GM08714 (cell line): ENCODE results near the gene FGF19.

Source experiments
- H3K4me3 ChIP-seq: fragments of 200-500 bp; sonication (Bioruptor generic); 2 replicates; pipeline ENCODE4 v1.5.1; 2014; ENCODE audit warnings: mild to moderate bottlenecking, low read length, inconsistent platforms
- ZNF274 ChIP-seq: IDR thresholded peaks from 2 replicates; pipeline ENCODE4 v1.6.1; 2012; ENCODE audit warnings: mild to moderate bottlenecking, low read depth, low read length

Gene FGF19

DNA sequence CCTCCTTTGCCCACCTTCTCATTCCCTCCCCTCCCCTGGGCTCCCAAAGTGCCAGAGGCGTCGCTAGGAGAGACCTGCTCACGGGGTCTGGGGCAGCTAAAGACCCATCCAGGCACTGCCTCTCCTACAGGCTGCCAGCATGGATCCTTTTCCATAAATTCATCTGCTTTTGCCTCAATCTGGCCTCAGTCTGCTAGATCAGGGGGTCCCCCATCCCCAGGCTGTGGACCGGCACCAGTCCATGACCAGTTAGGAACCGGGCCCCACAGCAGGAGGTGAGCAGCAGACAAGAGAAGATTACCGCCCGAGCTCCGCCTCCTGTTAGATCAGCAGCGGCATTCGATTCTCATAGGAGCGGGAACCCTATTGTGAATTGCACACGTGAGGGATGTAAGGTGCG is 41.0 kb downstream of the FGF19 start:
- no peak for TF ChIP-seq ZNF274
- H3K4me3 ChIP-seq, result no peak overlapping the region

GRCh38 chr11:69662021-69662698 is 41.7 kb downstream of the FGF19 start:
- no peak overlapping the region for H3K4me3 ChIP-seq
- no peak for TF ChIP-seq ZNF274

DNA sequence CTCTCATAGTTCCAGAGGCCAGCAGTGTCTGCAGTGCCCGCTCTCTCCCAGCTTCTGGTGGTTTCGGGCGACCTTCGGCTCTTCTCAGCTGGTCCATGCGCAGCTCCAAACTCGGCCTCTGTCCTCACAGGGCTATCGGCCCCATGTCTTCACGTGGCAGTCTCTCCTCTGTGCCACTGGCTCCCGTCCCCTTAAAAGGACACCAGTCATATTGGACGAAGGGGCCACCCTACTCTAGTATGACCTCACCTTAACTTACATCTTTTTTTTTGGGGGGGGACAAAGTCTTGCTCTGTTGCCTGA is 42.5 kb downstream of the FGF19 start:
- no peak for TF ChIP-seq ZNF274
- H3K4me3 ChIP-seq, result no peak overlapping the region

DNA sequence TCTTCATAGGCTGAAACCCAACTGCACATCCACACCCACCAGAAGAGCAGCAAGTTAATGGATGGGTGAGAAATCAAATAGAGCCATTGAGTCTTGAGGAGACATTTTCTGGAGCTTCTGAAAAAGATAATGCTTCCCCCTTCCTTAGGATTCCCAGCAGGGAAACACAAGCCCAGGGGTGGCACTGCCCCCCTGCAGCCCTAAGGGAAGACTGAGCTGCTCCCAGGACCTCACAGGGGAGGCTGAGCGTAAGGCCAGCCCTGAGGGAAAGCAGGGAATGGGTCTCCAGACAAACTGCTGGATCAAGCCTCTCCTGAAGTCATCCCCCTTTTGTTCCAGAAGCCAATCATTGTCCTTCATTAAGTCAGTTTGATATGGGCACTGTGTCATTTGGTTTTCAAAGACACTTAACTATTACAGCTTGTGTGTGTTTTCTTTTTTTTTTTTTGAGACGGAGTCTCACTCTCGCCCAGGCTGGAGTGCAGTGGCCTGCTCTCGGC is 43.8 kb downstream of the FGF19 start:
- no peak for TF ChIP-seq ZNF274
- H3K4me3 ChIP-seq, result no peak overlapping the region

DNA sequence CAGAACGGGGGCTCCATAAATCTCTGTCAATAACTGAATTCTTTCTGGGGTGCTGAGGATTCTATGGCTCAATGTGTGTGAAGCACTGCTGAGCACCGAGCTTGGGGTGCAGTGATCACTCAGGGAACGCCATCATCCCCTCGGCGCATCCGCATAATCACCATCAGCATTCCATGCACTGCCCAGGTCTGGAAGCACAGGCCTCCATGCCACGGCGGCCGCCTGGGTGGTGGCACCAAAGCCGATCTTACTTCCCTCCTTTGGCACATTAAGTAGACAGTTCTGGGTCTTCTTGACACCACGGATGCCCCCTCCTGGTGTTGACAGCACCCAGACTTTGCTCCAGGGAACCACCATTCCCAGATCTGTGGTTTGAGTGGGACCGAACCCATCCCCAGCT is 44.2 kb downstream of the FGF19 start:
- H3K4me3 ChIP-seq, result no peak overlapping the region
- no peak for TF ChIP-seq ZNF274

DNA sequence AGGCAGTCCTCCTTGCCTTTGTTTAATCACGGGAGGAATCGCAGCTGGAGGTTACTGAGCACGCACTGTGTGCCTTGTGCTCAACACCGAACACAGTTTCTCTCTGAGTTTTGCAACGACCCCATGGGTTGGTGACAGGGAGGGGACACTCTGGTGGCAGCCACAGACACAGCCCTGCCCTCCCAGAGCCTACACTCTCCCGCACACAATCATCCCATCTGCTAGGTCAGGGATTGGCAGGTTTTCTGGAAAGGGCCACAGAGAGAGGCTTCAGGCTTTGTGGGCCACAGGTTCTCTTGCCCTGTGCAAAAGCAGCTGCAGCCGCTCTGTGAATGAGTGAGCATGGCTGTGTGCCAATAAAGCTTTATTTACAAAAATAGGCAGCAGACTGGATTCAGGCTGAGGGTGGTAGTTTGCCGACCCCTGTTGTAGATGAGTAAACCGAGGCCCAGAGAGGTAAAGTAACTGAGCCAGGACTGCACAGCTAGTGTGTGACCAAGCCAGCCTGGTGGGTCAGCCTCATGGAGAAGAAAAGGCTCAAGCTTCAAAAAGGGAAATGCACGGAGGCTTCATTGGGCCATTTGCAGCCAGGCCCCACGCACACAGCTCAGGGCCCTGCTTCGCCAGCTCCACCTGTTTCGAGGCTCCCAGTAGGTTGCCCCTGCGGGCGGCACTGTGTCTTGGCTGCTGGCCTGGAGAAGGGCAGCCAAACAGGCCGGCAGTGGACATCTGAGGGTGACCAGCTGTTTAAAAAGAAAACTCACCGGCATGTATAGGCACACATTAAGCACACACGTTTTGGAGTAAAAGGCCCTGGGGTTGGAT is 45.0 kb downstream of the FGF19 start:
- no peak for TF ChIP-seq ZNF274
- H3K4me3 ChIP-seq, result no peak overlapping the region

DNA sequence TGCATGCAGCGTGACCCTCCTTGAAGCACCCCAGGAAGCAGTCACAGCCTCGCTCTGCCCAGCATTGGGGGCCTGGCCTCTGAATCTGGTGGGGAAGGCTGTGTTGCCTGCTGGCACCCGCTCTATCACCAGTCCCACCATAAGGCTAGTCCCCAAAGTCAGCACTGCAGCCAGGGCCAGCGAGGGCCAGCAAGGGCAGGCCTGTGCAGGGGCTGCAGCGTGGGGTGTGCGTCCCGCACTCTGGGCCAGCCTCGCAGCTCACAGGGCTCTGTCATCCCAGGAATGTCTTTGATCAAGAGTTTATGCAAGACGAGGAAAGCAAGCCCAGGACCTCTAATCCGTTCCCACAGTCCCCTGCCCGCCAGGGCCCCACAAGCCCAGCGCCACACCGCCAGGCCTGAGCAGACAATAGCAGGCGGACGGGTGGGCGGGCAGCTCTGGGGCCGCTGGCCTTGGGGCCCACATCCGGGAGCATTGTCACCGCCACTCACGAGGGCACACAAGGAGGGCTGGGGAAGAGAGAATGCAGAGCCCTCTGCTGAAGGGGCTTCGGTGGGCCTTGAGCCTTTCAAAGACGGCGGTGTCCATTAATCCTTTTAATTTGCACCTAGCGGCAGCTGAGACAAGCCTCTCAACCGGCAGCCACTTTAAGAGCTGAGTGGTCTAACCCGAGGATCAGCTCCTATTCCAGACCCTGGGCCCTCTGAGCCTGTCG is 45.8 kb downstream of the FGF19 start:
- TF ChIP-seq ZNF274, result no peak

DNA sequence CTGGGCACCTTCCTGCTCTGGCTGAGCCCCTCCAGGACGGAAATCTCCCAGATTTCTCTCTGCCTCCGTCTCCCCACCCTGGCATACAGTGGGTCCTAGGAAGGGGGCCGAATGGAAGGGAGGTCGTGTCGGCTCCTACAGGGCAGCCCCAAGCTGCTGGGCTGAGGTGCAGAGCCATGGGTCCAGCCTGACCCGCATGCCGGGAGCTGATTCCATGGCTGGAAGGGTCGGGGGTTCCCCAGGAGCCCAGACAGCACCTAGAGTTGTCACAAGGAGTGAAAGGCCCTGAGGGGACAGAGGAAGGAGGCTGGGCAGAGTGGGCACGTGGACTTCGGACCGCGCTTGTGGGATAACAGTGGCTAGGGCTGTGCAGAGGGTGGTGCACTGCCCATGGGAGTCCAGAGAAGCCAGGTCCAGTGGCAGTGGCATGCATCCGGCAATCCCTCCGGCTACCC is 46.3 kb downstream of the FGF19 start:
- H3K4me3 ChIP-seq, result no peak overlapping the region
- TF ChIP-seq ZNF274, result no peak

More for the DNA sequence above, 45.8 kb downstream of the FGF19 start:
- H3K4me3 ChIP-seq, result no peak overlapping the region

- H3K4me3 ChIP-seq, result no peak overlapping the region
- no peak for TF ChIP-seq ZNF274
Measured at GRCh38 chr11:69656536-69657455, 47.0 kb downstream of the FGF19 start.

GRCh38 chr11:69655479-69656428 is 48.1 kb downstream of the FGF19 start:
- no peak overlapping the region for H3K4me3 ChIP-seq
- no peak for TF ChIP-seq ZNF274

DNA sequence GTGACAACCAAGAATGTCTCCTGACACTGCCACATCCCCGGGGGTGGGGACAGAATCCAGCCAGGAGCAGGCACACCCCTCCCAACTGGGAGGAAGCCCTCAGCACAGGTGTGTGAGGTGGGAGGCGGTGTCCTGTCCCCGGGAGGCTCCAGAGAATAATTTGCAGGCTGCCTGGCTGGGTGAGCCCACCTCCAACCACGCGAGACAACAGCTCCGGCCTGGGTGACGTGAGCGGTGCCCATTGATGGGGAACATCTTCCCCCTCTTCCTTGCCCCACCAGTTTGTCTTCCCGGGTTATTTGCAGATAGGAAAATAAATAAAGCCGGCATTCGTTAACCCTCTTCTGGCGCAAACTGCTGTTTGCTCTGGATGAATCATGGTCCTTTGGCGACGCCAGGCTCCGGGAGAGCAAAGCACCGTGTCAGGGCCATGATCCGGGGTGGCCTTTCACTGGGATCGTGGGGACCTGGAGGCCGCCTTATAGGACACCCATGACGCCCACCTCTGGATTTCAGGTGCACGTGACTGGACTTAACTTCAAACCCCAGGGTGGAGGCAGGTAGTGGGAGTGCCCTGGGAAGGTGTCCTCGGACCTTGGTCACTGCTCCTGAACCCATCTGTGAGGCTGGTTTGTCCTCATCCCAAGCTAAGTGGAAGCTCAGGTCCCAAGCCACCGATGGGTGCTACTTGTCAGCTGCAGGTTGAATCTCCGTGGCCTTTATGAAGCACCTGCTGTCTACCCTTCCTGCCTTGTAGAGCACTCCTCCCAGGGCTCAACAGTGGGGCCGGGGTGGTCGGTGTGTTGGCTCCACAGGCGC is 49.0 kb downstream of the FGF19 start:
- no peak overlapping the region for H3K4me3 ChIP-seq
- TF ChIP-seq ZNF274, result no peak

DNA sequence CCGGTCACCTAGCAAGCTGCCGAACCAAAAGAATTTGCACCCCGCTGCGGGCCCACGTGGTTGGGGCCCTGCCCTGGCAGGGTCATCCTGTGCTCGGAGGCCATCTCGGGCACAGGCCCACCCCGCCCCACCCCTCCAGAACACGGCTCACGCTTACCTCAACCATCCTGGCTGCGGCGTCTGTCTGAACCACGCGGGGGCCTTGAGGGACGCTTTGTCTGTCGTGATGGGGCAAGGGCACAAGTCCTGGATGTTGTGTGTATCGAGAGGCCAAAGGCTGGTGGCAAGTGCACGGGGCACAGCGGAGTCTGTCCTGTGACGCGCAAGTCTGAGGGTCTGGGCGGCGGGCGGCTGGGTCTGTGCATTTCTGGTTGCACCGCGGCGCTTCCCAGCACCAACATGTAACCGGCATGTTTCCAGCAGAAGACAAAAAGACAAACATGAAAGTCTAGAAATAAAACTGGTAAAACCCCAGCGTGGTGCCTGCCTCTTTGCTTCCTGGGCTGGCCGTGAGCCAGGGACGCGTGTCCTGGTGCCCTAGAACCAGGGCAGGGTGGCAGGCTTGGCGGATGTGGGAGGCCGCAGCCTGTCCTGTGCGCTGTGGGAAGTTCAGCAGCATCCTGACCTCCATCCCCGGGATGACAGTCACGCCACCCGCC is 49.7 kb downstream of the FGF19 start:
- no peak overlapping the region for H3K4me3 ChIP-seq
- no peak for TF ChIP-seq ZNF274
